HepG2 (cell line): ENCODE data around the gene DIABLO. TPM values are rescaled to one million over a fixed set of nuclear protein-coding genes. Genes with fewer than 3 reads are reported as not detected.
A peak's percentile ranks its signal among the peaks of the same experiment; 100 is the strongest.

Experiments
- ATAC-seq: fragments of 200-7000 bp; cut with Tn5 transposase; 3 replicates; pipeline ENCODE4 v1.9.1; 2020; ENCODE audit warnings: mild to moderate bottlenecking, moderate library complexity
- BruUV-seq: library from RNA; stranded (reverse); fragments of 400-500 nt; replicated peaks from 2 replicates; lab custom pipeline; 2021; lab: Mats Ljungman, UMichigan
- CTCF ChIA-PET: fragments of 300-600 bp; formaldehyde crosslinking; extraction: SDS; loops from one replicate; lab custom pipeline; 2021; ENCODE audit warnings: low total read pairs, inconsistent platforms, low intra/inter-chr PET ratio; lab: Yijun Ruan, JAX
- POLR2A ChIA-PET: fragments of 350-600 bp; sonication (Branson Sonifier 250); formaldehyde crosslinking; loops from one replicate; lab custom pipeline; 2020; ENCODE audit warnings: antibody characterized with exemption, inconsistent platforms; lab: Yijun Ruan, JAX
- DNase-seq: peaks from one replicate; pipeline ENCODE4 v3.0.0-alpha.2; 2015; ENCODE audit warnings: low spot score
- FAIRE-seq: peaks from 3 replicates; lab custom pipeline; 2011; peaks lifted over from hg19 to GRCh38; lab: Jason Lieb, UNC
- H2AFZ ChIP-seq: one replicate; pipeline ENCODE4 v1.6.1; 2011; ENCODE audit warnings: low read length, inconsistent platforms
- H3K27ac ChIP-seq: fragments of 300-600 bp; 3 replicates; pipeline ENCODE4 v1.8.0; 2011; ENCODE audit warnings: mixed run types, mild to moderate bottlenecking, mixed read lengths, low read length, inconsistent platforms; ENCODE audit not compliant: insufficient read depth; ENCODE audit errors: extremely low read length
- H3K27me3 ChIP-seq, 2 experiments: fragments of 200-600 bp in 1 of 2; 2 replicates in 1 of 2; 3 replicates in 1 of 2; pipeline versions ENCODE4 v1.6.0 to v1.8.0; 2011; ENCODE audit warnings: low read length in 2 of 2, mild to moderate bottlenecking in 2 of 2, moderate library complexity in 2 of 2, inconsistent platforms in 1 of 2; ENCODE audit not compliant: insufficient read depth in 2 of 2, control insufficient read depth in 1 of 2
- H3K36me3 ChIP-seq, 2 experiments: fragments of 200-600 bp in 1 of 2; replicated peaks in 1 of 2; 2 replicates in 1 of 2; 3 replicates in 1 of 2; pipeline versions ENCODE4 v1.5.1 to v1.8.0; 2011; ENCODE audit warnings: low read length in 2 of 2, inconsistent platforms in 1 of 2; ENCODE audit not compliant: insufficient read depth in 2 of 2, control insufficient read depth in 1 of 2
- H3K4me1 ChIP-seq: 2 replicates; pipeline ENCODE4 v1.5.1; 2012; ENCODE audit warnings: low read length, inconsistent platforms; ENCODE audit not compliant: insufficient read depth
- H3K4me2 ChIP-seq: 2 replicates; pipeline ENCODE4 v1.6.0; 2011; ENCODE audit warnings: low read depth, low read length, inconsistent platforms
- H3K4me3 ChIP-seq, 3 experiments: fragments of 200-600 bp in 1 of 3; sonication (generic), shearing (Covaris generic) in 1 of 3; replicated peaks in 1 of 3; 2 replicates each; pipeline ENCODE4 v1.5.1; 2011 to 2016; ENCODE audit warnings: low read length in 3 of 3, inconsistent platforms in 2 of 3, low read depth in 2 of 3, mild to moderate bottlenecking in 2 of 3, control low read depth in 1 of 3, mixed read lengths in 1 of 3; ENCODE audit not compliant: insufficient read depth in 1 of 3
- H3K79me2 ChIP-seq: one replicate; pipeline ENCODE4 v1.6.1; 2011; ENCODE audit warnings: low read length, inconsistent platforms; ENCODE audit not compliant: insufficient read depth
- H3K9ac ChIP-seq: 2 replicates; pipeline ENCODE4 v1.6.0; 2011; ENCODE audit warnings: mild to moderate bottlenecking, low read depth, low read length, inconsistent platforms; ENCODE audit not compliant: insufficient read depth
- H3K9me3 ChIP-seq: 2 replicates; pipeline ENCODE4 v1.5.1; 2012; ENCODE audit warnings: mild to moderate bottlenecking, low read length
- H4K20me1 ChIP-seq: 2 replicates; pipeline ENCODE4 v1.6.0; 2011; ENCODE audit warnings: inconsistent platforms, mild to moderate bottlenecking, low read length, moderate library complexity; ENCODE audit not compliant: insufficient read depth
- CCDC6 ChIP-seq: sonication (generic); formaldehyde crosslinking; IDR thresholded peaks from 2 replicates; pipeline ENCODE4 v1.8.1; 2022; ENCODE audit warnings: mild to moderate bottlenecking, missing genetic modification reagents, moderate library complexity
- GATA4 ChIP-seq: sonication (generic); IDR thresholded peaks from 2 replicates; pipeline ENCODE4 v1.6.1; 2016; ENCODE audit warnings: antibody characterized with exemption, low read depth, borderline replicate concordance
- HNRNPLL ChIP-seq: fragments of 200-400 bp; formaldehyde crosslinking; IDR thresholded peaks from 2 replicates; pipeline ENCODE4 v1.6.1; 2017; ENCODE audit warnings: mild to moderate bottlenecking, low read depth, low read length; ENCODE audit not compliant: poor library complexity, severe bottlenecking
- RFX1 ChIP-seq: fragments of 450-650 bp; IDR thresholded peaks from 2 replicates; pipeline ENCODE4 v1.6.1; 2017
- RFX3 ChIP-seq: IDR thresholded peaks from 2 replicates; pipeline ENCODE4 v1.6.1; 2016; ENCODE audit warnings: missing biosample characterization, missing genetic modification reagents
- STAG1 ChIP-seq: sonication (generic); formaldehyde crosslinking; IDR thresholded peaks from 2 replicates; pipeline ENCODE4 v1.4.0; 2020; ENCODE audit warnings: missing genetic modification reagents
- TERF1 ChIP-seq: sonication (generic); formaldehyde crosslinking; IDR thresholded peaks from 2 replicates; pipeline ENCODE4 v1.8.0; 2022; ENCODE audit warnings: mild to moderate bottlenecking, missing genetic modification reagents, moderate library complexity
- ZFX ChIP-seq: sonication (generic); formaldehyde crosslinking; IDR thresholded peaks from 2 replicates; pipeline ENCODE4 v1.4.0; 2020; ENCODE audit warnings: mild to moderate bottlenecking, low read depth, missing genetic modification reagents, moderate library complexity
- ZFY ChIP-seq: sonication (generic); formaldehyde crosslinking; IDR thresholded peaks from 2 replicates; pipeline ENCODE4 v1.4.0; 2020; ENCODE audit warnings: missing genetic modification reagents
- ZNF329 ChIP-seq: sonication (generic); formaldehyde crosslinking; IDR thresholded peaks from 2 replicates; pipeline ENCODE4 v1.9.0; 2021; ENCODE audit warnings: low read depth, mild to moderate bottlenecking, missing genetic modification reagents
- ZNF383 ChIP-seq: sonication (generic); formaldehyde crosslinking; IDR thresholded peaks from 2 replicates; pipeline ENCODE4 v1.4.0; 2020; ENCODE audit warnings: missing genetic modification reagents, mild to moderate bottlenecking, borderline replicate concordance
- ZNF644 ChIP-seq: IDR thresholded peaks from 2 replicates; pipeline ENCODE4 v1.6.1; 2016; ENCODE audit warnings: low read depth
- ZNF687 ChIP-seq: sonication (generic); formaldehyde crosslinking; IDR thresholded peaks from 2 replicates; pipeline ENCODE4 v1.5.1; 2020; ENCODE audit warnings: mild to moderate bottlenecking, missing genetic modification reagents, moderate library complexity
- WGBS: methylation state at CpG from one replicate; pipeline ENCODE4 v1.1.6; 2017; ENCODE audit warnings: low lambda C conversion rate; 5-methylcytosine and 5-hydroxymethylcytosine counted together
- in situ Hi-C: cut with HindIII; loops from 2 replicates; pipeline ENCODE4 v1.10.0; 2017; ENCODE audit warnings: low pct_unique_long_range_greater_than_20kb; ENCODE audit not compliant: extremely low pct_ligation_motif_present
- intact Hi-C: fragments of 100-400 bp; cut with micrococcal nuclease; formaldehyde crosslinking; loops from one replicate; pipeline ENCODE4 v1.10.0; 2022; ENCODE audit not compliant: unreplicated experiment
- polyA plus RNA-seq, 8 experiments: library from polyadenylated mRNA; depleted of rRNA in 3 of 8; stranded (reverse) in 7 of 8; unstranded in 1 of 8; fragments of >200 nt; fragmentation: Illumina TruSeq in 4 of 8; extraction: Trizol in 4 of 8; gene quantifications; 2 replicates each; pipeline versions ENCODE4 v1.2.1 to v1.2.3, GENCODE V29; 2011 to 2016; ENCODE audit warnings: low read depth in 4 of 8, missing spikeins in 1 of 8, mixed read lengths in 1 of 8; ENCODE audit not compliant: insufficient read depth in 1 of 8
- total RNA-seq, 5 experiments: library from RNA; depleted of rRNA; stranded (reverse); fragments of >200 nt; fragmentation: Illumina TruSeq; extraction: Trizol; gene quantifications; 2 replicates each; pipeline ENCODE4 v1.2.3, GENCODE V29; 2016; ENCODE audit warnings: low read depth in 1 of 5
- TF ChIP-seq, protein P1 (sequence below): sonication (generic); formaldehyde crosslinking; IDR thresholded peaks from 2 replicates; pipeline ENCODE4 v1.4.0; 2020; ENCODE audit warnings: mild to moderate bottlenecking, missing genetic modification reagents
- TF ChIP-seq, protein P2 (sequence below): sonication (generic); formaldehyde crosslinking; IDR thresholded peaks from 2 replicates; pipeline ENCODE4 v1.8.0; 2022; ENCODE audit warnings: missing genetic modification reagents, mild to moderate bottlenecking, borderline replicate concordance

Gene DIABLO
- total and polyA plus RNA-seq, 2 of the 13 experiments (the other 11 are each of a cell fraction or from before 2014, with no cell fraction given) = 20.7 to 70.9 TPM

- Histone ChIP-seq H3K27ac (no peak within 1 kb of the TSS), H3K9me3 (no peaks in the 10 kb centered on the region), H3K79me2 (no peaks in the 10 kb centered on the region), H3K27me3 (peaks cover 0 to 22% of the 10 kb centered on the region in 2 experiments; a peak in 2 of 5 replicates), H4K20me1 (no peaks in the 10 kb centered on the region), H3K4me2 (peak within 1 kb of the TSS; percentile 47), H3K9ac (no peak within 1 kb of the TSS), H3K4me3 (peak within 1 kb of the TSS; percentile 40 to 55 (median 46); a peak in 5 of 6 replicates), H2AFZ (no peak within 1 kb of the TSS), H3K4me1 (peaks cover 20% of the 10 kb centered on the region), H3K36me3 (no peaks in the 10 kb centered on the region)
- no TSS peak for BruUV-seq
- ChIA-PET CTCF (no interaction called here), POLR2A (no interaction called here)
- WGBS = 65% methylated on average over 37 of the region's 63 CpGs
- intact Hi-C loops (no loop called here), in situ Hi-C loops (loop anchor here (10.0 kb wide), 1 partner anchor 128 kb away; no protein-coding TSS in a partner anchor)
- DNase-seq (no peak), FAIRE-seq (no peak), ATAC-seq (peak; percentile 71)
- TF ChIP-seq GATA4 (no peak), TERF1 (CRISPR knock-in tag) (no peak), STAG1 (CRISPR knock-in tag) (no peak), HNRNPLL (peak; percentile 35), ZNF329 (CRISPR knock-in tag) (no peak), RFX1 (0 out of 2 replicates have a peak, but pooled peaks have one; percentile 16), ZNF687 (peak; percentile 51), ZNF644 (CRISPR knock-in tag) (no peak), ZFX (CRISPR knock-in tag) (0 out of 2 replicates have a peak, but pooled peaks have one; percentile 14), CCDC6 (CRISPR knock-in tag) (0 out of 2 replicates have a peak, but pooled peaks have one; percentile 24), RFX3 (peak; percentile 54), ZFY (CRISPR knock-in tag) (peak; percentile 26; the same call in 1 of the 2 replicates), ZNF383 (no peak)
- TF ChIP-seq, protein P1, sequence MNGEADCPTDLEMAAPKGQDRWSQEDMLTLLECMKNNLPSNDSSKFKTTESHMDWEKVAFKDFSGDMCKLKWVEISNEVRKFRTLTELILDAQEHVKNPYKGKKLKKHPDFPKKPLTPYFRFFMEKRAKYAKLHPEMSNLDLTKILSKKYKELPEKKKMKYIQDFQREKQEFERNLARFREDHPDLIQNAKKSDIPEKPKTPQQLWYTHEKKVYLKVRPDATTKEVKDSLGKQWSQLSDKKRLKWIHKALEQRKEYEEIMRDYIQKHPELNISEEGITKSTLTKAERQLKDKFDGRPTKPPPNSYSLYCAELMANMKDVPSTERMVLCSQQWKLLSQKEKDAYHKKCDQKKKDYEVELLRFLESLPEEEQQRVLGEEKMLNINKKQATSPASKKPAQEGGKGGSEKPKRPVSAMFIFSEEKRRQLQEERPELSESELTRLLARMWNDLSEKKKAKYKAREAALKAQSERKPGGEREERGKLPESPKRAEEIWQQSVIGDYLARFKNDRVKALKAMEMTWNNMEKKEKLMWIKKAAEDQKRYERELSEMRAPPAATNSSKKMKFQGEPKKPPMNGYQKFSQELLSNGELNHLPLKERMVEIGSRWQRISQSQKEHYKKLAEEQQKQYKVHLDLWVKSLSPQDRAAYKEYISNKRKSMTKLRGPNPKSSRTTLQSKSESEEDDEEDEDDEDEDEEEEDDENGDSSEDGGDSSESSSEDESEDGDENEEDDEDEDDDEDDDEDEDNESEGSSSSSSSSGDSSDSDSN (CRISPR knock-in tag) = 0 out of 2 replicates have a peak, but pooled peaks have one; percentile 26
- TF ChIP-seq, protein P2, sequence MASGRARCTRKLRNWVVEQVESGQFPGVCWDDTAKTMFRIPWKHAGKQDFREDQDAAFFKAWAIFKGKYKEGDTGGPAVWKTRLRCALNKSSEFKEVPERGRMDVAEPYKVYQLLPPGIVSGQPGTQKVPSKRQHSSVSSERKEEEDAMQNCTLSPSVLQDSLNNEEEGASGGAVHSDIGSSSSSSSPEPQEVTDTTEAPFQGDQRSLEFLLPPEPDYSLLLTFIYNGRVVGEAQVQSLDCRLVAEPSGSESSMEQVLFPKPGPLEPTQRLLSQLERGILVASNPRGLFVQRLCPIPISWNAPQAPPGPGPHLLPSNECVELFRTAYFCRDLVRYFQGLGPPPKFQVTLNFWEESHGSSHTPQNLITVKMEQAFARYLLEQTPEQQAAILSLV = no peak
Observed at GRCh38 chr12:122182887-122183587, 42.8 kb downstream of the DIABLO start, which contains the start of gene LRRC43. LRRC43 (plus strand) TSS chr12:122183123; CDS start chr12:122183145, 22 bp downstream.
